GM19035 (cell line): ENCODE measurements around the gene KRTAP4-8.
"Not testable (repeated sequence)": the region's sequence is repeated elsewhere in the genome, so short reads cannot be mapped to it uniquely, and the experiment has no call there.

Source experiments
- ATAC-seq: cut with Tn5 transposase; IDR thresholded peaks from one replicate; pipeline ENCODE4 v1.9.1; 2021; ENCODE audit not compliant: unreplicated experiment

KRTAP4-8 gene

DNA sequence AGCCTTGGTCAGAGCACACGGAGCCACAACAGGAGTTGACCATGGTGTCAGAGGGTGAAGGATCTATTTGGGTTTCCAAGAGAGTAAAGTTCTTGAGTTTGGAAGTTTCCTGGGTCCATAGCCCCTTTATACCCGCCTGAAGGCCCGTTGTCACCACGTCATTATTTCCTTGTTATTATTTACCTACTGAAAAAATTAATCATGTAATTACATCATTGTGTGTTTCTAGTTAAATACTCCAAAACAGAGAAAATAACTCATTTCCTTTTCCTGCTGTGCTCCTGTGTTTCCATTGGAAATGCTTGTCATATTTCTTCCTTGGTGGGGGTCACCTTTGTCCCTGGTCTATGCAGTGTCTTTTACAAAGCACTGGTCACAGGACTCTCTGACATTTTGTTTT lies at the start of gene KRTAP4-8:
KRTAP4-8 (minus strand) TSS at position 101 of the 400 bp plus-strand sequence; CDS start at position 43, 58 bp downstream.
- ATAC-seq, result no peak

DNA sequence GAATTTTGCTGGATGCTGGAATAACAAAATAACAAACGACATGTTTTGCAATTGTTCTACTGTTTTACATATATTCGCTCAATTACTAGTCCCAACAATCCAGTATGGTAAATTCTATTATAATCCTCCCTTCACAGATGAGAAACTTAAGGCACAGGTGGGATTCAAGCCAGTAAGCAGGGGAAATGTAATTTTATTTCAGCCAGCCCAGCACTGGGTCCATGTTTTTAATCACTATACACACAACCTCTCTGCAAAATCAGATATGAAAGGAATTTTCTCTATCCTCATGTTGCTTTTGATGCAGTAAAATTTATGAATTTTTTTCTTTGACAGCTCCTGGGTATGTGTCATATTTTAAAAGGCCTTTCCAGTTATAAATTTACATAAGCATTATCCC lies 47.3 kb upstream of the KRTAP4-8 start:
- ATAC-seq, result no peak

DNA sequence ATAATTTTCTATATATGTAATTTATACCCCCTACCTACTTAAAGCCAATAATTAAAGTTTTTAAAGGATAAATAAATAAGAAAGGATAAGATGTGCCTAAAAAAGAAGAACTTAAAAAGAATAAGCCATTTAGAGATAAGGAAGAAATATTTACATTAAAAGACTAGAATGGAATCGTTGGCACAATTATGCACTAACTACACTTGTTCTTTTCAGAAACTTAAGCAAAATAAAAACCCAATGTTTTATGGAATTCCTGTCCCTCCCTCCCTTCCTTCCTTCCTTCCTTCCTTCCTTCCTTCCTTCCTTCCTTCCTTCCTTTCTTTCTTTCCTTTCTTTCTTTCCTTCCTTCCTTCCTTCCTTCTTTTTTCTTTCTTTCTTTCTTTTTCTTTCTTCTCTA lies 46.9 kb upstream of the KRTAP4-8 start:
- ATAC-seq, result no peak

DNA sequence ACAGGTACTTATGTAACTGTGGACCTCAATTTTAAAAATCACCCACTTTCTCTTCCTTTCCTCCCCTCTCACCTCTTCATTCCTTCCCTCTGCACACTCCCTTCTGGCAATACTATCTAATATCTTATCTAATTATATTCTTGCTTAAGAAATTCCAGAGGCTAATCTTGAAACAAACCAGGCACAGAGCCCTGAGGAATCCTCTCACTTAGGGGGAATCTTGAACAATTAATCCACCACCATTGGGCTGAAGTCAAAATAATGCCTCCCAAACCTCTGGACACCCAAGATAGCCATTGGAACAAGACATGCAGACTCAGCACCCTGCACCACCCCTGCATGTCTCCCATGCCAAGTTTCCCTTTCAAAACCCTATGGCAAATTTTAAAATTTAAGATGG lies 43.4 kb upstream of the KRTAP4-8 start:
- no peak for ATAC-seq

DNA sequence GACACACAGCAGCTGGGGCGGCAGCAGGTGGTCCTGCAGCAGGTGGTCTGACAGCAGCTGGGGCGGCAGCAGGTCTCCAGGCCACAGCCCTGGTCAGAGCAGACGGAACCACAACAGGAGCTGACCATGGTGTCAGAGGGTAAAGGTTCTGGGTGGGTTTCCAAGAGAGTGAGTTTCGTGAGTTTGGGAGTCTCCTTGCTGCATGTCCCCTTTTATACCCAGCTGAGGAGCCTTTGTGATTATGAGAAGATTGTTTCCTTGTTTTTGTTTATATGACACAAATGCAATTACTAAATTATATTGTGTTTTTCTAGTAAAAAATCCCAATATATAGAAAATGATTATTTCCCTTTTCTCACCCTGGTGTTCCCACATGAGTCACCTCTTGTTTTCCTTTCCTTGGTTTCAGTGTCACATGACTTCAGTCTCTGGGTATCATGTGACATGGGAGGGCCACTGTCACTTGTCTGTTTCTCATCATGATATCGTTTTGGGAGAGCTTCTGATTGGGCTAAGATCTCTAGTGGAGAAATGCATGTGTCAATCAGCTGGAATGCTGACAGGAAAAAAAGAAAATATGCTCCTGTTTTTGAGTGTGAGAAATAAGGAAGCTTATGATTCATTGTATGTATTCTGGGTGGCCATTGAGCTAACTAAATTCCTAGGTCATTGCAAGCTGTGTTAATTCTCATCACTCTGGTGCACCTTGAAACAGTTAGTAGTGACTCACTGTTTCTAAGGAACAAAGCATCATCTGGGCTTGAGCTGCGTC lies 42.6 kb upstream of the KRTAP4-8 start, which contains the start of gene KRTAP4-6:
KRTAP4-6 (minus strand) TSS at position 185 of the 772 bp plus-strand sequence; CDS start at position 128, 57 bp downstream.
- ATAC-seq, result no peak

DNA sequence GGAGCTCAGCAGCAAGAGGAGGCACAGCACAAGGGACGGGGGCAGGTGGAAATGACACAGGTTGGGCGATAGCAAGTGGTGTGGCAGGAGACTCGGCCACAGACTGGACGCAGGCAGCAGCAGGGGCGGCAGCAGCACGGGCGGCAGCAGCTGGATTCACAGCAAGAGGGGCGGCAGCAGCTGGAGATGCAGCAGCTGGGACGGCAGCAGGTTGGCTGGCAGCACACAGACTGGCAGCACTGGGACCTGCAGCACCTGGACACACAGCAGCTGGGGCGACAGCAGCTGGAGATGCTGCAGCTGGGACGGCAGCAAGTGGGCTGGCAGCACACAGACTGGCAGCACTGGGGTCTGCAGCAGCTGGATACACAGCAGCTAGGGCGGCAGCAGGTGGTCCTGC lies 41.9 kb upstream of the KRTAP4-8 start:
- ATAC-seq, result not testable (repeated sequence)

DNA sequence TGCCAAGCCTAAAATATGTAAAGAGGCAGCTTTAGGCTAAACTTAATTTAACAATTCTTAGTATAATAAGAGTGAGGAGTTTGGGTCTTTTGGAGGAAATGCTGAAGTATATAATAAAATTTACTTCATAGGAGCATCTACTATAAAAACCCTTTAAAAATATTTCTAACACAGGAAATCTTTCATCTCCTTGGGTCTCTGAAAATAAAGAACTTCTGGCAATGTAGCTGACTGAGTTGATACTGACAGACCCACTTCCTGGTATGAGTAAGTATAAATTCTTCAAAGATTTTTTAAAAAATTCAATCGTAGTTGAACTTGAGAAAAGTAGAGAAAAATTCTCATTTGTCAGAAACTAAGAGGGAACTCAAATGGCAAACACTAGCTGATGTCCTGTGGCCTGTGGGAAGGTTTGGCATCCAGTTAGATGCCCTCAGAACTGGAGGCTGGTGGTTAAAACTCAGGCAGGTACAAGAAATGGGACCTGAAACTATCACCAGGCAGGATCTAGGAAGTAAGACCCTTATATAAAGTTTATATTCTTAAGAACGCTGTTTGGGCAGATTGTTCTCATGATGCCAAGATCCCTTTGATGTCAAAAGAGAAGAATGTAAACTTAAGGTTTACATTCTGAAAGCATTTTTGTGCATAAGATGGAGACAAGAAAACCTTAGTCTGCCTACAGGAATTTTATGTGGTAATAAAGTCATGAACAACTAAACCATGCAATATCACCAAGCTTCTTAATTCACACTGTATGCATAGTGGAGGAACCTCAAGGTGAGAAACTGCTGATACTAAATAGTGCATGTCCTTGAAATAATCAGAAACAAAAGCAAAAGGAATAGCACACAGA lies 36.2 kb upstream of the KRTAP4-8 start:
- no peak for ATAC-seq

DNA sequence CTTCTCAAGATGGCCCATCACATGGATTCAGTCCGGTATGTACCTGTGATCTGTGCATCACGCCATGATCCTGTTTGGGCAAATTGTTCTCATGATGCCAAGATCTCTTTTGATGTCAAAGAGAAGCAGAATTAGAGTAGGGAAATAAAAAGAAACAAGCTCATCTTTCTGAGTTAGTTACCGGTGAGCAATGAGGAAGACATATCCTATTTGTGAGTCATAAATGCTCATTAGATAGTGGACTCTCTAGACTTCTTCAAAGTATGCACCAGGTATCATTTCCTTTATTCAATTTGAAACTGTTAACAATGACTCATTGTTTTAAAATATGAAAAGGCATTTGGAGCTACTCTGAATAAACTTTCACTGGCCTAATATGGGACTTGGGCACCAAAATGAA lies 34.0 kb upstream of the KRTAP4-8 start:
- ATAC-seq, result no peak

DNA sequence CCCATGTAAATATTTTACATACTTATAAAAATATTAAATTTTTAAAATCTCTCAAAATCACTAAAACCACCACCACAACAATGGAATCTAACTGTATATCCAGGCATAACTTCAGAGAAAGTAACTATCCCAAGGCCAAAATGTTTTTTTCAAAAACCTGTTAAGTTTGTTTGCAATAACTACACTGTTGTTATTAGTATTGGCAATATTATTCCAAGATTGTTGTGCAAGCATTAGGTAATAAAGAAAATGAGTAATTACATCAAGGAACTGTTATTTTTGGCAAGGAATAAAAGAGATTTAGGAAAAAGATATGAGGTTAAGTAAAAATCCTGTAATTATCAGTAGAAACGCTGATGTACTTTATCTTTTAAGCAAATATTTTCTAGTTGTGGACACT lies 29.4 kb upstream of the KRTAP4-8 start:
- no peak for ATAC-seq

DNA sequence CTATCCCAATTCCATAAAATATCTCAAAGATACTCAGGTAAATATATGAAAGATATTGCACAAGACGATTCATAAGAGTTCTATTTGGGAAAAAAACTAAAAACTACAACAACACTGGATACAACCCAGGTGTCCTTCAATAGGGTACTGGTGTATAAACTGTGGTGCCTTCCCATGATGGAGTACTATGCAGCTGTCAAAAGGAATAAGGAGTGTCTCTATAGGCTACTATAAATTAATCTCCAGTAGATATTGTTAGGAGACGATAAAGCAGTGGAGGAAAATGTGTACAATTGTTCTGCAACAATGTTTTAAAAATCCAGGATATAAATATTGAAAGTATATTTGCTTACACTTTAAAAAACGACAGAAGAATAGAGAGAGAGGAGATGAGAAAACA lies 28.5 kb upstream of the KRTAP4-8 start:
- no peak for ATAC-seq

DNA sequence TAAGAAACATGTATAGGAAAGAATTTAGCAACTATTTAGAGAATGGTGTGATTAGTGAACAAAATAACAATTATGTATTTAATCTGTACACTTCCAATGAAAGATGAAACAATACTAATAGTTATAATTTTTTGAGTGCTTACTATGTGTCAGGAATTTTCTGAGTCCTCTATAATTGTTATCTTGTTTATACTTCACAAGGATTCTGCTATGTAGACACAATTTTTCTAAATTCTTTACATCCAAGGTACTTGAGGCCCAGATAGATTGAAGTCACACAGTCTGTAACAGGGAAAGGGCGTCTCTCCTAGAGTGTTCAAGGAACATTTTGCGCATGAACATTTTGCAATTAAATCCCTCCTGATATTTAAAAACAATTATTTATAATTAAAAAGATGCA lies 27.1 kb upstream of the KRTAP4-8 start:
- no peak for ATAC-seq

DNA sequence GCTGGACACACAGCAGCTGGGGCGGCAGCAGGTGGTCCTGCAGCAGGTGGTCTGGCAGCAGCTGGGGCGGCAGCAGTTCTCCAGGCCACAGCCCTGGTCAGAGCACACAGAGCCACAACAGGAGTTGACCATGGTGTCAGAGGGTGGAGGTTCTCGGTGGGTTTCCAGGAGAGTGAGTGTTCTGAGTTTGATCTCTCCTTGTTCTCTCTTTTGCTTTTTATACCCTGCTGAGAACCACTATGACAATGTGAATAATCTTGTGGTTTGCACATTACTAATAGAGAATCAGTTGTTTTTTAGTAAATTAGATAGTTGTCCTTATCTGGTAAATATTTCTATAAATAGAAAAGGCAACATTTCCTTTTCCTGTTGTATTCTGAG lies 26.0 kb upstream of the KRTAP4-8 start, which contains the start of gene KRTAP4-12:
KRTAP4-12 (minus strand) TSS at position 192 of the 381 bp plus-strand sequence; CDS start at position 132, 60 bp downstream.
- not testable (repeated sequence) for ATAC-seq

DNA sequence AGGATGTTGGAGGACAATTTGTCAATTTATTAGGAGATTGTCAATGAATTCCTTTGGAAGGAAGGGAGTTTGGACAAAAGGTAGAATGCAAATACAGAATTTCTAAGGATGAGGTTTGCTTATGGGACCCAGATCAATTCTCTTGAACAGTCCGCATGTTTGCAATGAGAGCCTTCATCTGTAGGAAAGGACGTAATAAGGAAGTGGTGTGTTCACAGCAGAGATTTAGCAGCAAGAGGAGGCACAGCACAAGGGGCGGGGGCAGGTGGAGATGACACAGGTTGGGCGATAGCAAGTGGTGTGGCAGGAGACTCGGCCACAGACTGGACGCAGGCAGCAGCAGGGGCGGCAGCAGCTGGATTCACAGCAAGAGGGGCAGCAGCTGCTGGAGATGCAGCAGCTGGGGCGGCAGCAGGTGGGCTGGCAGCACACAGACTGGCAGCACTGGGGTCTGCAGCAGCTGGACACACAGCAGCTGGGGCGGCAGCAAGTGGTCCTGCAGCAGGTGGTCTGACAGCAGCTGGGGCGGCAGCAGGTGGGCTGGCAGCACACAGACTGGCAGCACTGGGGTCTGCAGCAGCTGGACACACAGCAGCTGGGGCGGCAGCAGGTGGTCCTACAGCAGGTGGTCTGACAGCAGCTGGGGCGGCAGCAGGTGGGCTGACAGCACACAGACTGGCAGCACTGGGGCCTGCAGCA lies 25.5 kb upstream of the KRTAP4-8 start:
- ATAC-seq, result not testable (repeated sequence)

DNA sequence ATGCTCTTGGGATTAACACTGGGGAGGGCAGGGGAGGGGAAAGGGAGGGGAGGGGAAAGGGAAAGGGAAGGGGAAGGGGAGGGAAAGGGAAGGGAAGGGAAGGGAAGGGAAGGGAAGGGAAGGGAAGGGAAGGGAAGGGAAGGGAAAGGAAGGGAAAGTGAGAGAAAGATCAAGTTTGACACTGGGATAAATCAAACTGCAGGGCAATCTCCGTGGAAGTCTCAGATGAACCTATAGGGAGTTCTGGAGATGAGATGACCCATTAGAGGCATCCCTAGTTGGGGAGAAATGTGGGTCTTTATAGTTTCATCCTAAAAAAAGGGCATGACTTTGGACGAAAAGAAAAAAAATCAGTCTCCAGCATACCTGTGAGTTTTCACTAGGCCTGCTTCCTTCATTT lies 23.8 kb upstream of the KRTAP4-8 start:
- no peak for ATAC-seq

DNA sequence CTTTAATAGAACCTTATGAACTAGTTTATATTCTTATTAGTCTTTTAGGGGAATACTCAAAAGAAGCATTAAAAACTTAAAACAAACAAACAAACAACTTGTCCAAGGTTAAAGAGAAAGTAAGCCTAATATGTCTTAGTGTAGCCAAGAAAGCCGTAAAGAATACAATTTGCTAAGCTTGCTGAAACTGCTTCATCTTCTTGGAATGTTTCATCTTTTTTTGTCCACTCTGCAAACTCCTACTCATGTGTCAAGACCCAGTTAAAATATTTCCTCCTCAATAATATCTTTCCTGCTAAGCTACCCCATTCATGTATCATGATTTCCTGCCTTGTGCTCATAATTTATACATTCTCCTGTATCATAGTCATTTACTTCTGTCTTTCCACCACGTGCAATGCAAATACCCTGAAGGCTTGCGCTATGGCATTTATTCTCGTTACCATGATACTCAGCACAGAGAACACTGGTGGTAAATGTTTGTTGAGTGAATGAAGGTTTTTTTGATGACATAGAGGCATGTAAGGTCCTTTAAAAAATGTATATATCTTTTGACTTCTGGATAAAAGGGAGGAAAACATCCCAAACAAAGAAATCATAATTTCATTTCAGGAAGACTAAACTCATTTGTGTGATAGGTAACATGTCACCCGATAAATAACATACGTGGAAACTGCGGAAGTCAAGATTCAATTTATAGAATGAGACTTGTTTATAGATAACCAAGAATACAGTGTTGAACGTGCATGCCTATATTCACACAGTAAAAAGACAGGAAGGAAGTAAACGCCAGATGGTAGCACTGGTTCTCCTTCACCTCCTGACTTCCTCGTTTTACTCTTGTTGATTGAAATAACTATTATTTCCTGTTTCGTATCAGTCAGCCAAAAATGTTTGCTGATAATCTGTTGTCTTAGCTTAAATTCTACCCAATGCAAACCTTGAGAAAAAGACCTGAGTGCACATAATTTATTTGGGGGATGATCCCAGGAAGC lies 22.1 kb upstream of the KRTAP4-8 start:
- not testable (repeated sequence) for ATAC-seq

DNA sequence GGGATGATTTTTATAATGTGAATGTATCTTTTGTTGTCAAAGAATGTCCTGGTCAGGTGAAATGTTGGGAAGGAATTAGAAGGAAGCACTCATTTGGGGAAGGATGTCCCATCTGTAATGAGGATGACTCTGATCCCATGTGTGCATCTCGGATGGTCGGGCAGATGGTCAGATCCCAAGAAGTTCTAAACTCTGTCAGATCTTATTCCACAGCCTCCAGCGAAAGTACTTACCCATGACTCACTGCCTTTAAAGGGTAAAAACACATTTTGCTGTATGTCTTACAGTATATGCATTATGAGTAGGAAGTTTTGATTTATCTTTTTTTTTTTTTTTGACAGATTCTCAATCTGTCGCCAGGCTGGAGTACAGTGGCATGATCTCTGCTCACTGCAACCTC lies 20.8 kb upstream of the KRTAP4-8 start:
- no peak for ATAC-seq

DNA sequence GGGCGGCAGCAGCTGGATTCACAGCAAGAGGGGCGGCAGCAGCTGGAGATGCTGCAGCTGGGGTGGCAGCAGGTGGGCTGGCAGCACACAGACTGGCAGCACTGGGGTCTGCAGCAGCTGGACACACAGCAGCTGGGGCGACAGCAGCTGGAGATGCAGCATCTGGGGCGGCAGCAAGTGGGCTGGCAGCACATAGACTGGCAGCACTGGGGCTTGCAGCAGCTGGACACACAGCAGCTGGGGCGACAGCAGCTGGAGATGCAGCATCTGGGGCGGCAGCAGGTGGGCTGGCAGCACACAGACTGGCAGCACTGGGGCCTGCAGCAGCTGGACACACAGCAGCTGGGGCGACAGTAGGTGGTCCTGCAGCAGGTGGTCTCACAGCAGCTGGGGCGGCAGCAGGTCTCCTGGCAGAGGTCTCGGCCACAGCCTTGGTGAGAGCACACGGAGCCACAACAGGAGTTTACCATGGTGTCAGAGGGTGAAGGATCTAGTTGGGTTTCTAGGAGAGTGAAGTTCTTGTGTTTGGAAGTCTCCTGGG lies 20.0 kb upstream of the KRTAP4-8 start, which contains the start of gene KRTAP4-11:
KRTAP4-11 (minus strand) TSS at position 528 of the 541 bp plus-strand sequence; CDS start at position 470, 58 bp downstream.
- ATAC-seq, result not testable (repeated sequence)

DNA sequence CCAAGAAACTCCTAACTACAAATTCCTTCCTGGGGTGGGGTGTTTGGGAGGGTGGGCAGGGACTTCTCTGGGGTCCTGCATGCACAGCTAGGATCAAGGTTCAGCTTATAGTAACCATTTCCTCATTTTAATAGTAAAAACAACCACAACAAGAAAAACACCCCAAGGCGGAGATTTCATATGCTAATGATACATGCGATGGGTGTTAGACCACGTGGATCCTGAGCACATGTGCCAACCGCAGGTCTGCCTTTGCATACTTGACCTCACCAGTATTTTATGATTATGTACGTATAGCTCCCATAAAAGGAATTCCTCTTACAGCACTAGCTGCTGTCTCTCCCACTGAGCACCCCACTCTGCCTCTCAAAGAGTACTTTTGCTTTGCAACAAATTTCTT lies 18.4 kb upstream of the KRTAP4-8 start:
- ATAC-seq, result no peak

DNA sequence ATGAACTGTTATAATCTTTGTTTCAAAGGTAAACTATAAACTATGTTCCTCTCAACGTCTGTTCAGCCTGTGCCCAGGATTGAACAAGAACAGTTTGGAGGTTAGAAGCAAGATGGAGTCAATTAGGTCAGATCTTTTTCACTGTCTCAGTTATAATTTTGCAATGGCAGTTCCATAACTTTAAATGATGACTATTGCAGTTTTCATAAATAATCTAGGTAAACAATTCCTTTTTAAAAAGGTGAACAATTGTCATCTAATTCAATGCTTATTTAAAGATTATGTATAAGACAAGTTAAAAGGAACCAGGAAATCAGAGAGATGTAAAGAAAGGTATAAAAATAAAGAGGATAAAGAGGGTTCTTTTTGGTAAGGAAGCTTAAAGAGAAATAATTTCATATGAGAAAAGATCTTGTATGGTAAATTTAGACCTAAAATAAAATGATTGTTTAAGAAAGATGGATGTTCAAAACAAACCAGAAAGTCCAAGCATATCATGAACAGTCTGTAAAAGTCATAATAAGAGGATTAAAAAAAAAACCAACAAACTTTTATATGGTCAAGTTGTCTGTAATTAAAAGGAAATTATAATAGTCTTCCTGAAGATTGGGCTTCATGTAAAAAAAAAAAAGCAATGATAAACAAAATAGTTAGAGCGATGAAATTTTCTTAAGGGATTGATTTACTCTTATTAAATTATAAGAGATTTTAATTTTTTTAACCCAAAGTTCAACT lies 13.4 kb upstream of the KRTAP4-8 start:
- no peak for ATAC-seq
